K562 (cell line): Measurements from ENCODE around the gene TLL1.

Source experiments
- YY1 ChIP-seq, 3 experiments: IDR thresholded peaks; 2 replicates each; pipeline ENCODE4 v1.6.1; 2011; ENCODE audit warnings: low read length in 2 of 3, mild to moderate bottlenecking in 2 of 3, moderate library complexity in 2 of 3, borderline replicate concordance in 1 of 3, control low read depth in 1 of 3, low read depth in 1 of 3; ENCODE audit not compliant: insufficient read depth in 3 of 3, insufficient replicate concordance in 2 of 3, control insufficient read depth in 1 of 3, insufficient read length in 1 of 3; ENCODE audit errors: extremely low read depth in 1 of 3
- ZNF436 ChIP-seq: fragments of 250-450, 450-650 bp; sonication (Bioruptor Pico); formaldehyde crosslinking; IDR thresholded peaks from 2 replicates; pipeline ENCODE4 v1.7.0; 2020; ENCODE audit warnings: mild to moderate bottlenecking

GRCh38 chr4:165928601-165929000, 55.6 kb downstream of the TLL1 start:
- no peak for TF ChIP-seq ZNF436 (CRISPR knock-in tag)
- TF ChIP-seq YY1 (IDR thresholded peaks at IDR 0.05; ENCODE audit: borderline replicate concordance in 1 of 3, control insufficient read depth in 1 of 3, extremely low read depth in 1 of 3, insufficient read depth in 3 of 3, insufficient read length in 1 of 3, insufficient replicate concordance in 2 of 3, low read depth in 1 of 3, low read length in 2 of 3) = no peak
